GM04503 (cell line): ENCODE data around the gene ODF2.
"Not testable (repeated sequence)": the region's sequence is repeated elsewhere in the genome, so short reads cannot be mapped to it uniquely, and the experiment has no call there.

Experiments
- DNase-seq: peaks from one replicate; pipeline ENCODE4 v3.0.0-alpha.2; 2012; ENCODE audit warnings: low read depth

Gene ODF2

GRCh38 chr9:128455849-128456612 lies at the start of gene ODF2:
Gene ODF2, plus strand, starts transcription at chr9:128456006. Its CDS starts 86 bp downstream, at chr9:128456092.
- DNase-seq: peak; percentile 67

- no peak for DNase-seq
Measured at GRCh38 chr9:128406848-128407391, 48.9 kb upstream of the ODF2 start.

GRCh38 chr9:128408963-128409431 lies 46.8 kb upstream of the ODF2 start:
- no peak for DNase-seq

GRCh38 chr9:128409450-128409849 lies 46.4 kb upstream of the ODF2 start:
- DNase-seq: no peak

- DNase-seq: no peak
Measured at GRCh38 chr9:128409978-128410377, 45.8 kb upstream of the ODF2 start.

GRCh38 chr9:128411364-128412119 lies 44.3 kb upstream of the ODF2 start:
- DNase-seq: no peak

GRCh38 chr9:128412120-128412790 lies 43.6 kb upstream of the ODF2 start:
- DNase-seq: no peak

- DNase-seq: not testable (repeated sequence)
Measured at GRCh38 chr9:128413728-128414127, 42.1 kb upstream of the ODF2 start.

GRCh38 chr9:128414461-128414860 lies 41.3 kb upstream of the ODF2 start:
- DNase-seq: no peak

- DNase-seq: no peak
Measured at GRCh38 chr9:128415281-128415680, 40.5 kb upstream of the ODF2 start.

- DNase-seq: no peak
Measured at GRCh38 chr9:128416014-128416413, 39.8 kb upstream of the ODF2 start.

GRCh38 chr9:128416432-128417019 lies 39.3 kb upstream of the ODF2 start:
- no peak for DNase-seq

- no peak for DNase-seq
Measured at GRCh38 chr9:128419061-128419925, 36.5 kb upstream of the ODF2 start.

GRCh38 chr9:128420060-128420650 lies 35.7 kb upstream of the ODF2 start:
- no peak for DNase-seq

GRCh38 chr9:128420651-128421481 lies 34.9 kb upstream of the ODF2 start, which contains the start of gene CERCAM:
Gene CERCAM, plus strand, starts transcription at chr9:128420857. Its CDS starts 21 bp downstream, at chr9:128420878.
- DNase-seq: no peak

- DNase-seq: no peak
Measured at GRCh38 chr9:128421482-128421996, 34.3 kb upstream of the ODF2 start.

- DNase-seq: not testable (repeated sequence)
Measured at GRCh38 chr9:128422022-128422782, 33.6 kb upstream of the ODF2 start.

- no peak for DNase-seq
Measured at GRCh38 chr9:128422783-128423150, 33.0 kb upstream of the ODF2 start.

GRCh38 chr9:128423356-128423755 lies 32.5 kb upstream of the ODF2 start:
- DNase-seq: not testable (repeated sequence)
